Small intestine (tissue), 16 donors: ENCODE data around the gene MARCHF11. TPM values are rescaled to one million over a fixed set of nuclear protein-coding genes. Genes with fewer than 3 reads are reported as not detected.

Source experiments
- DNase-seq, 2 donors: peaks; one replicate each; pipeline versions ENCODE4 v3.0.0 to v3.0.0-alpha.2; 2013
- FAIRE-seq: peaks from 2 replicates; lab custom pipeline; 2012; peaks lifted over from hg19 to GRCh38; lab: Jason Lieb, UNC
- H3K27ac ChIP-seq, 3 donors: one replicate each; pipeline ENCODE4 v1.5.1; 2013; ENCODE audit warnings: low read length in 2 of 3, mild to moderate bottlenecking in 2 of 3, control low read depth in 1 of 3, inconsistent platforms in 1 of 3, low read depth in 1 of 3, moderate library complexity in 1 of 3
- H3K27me3 ChIP-seq, 3 donors: one replicate each; pipeline ENCODE4 v1.6.1; 2013; ENCODE audit warnings: low read length in 3 of 3, inconsistent platforms in 1 of 3; ENCODE audit not compliant: control insufficient read depth in 3 of 3, insufficient read depth in 3 of 3
- H3K36me3 ChIP-seq, 3 donors: one replicate each; pipeline ENCODE4 v1.6.1; 2013; ENCODE audit warnings: low read length in 3 of 3, inconsistent platforms in 1 of 3, low read depth in 1 of 3, mild to moderate bottlenecking in 1 of 3, moderate library complexity in 1 of 3; ENCODE audit not compliant: control insufficient read depth in 3 of 3, insufficient read depth in 2 of 3
- H3K4me1 ChIP-seq, 3 donors: one replicate each; pipeline ENCODE4 v1.6.1; 2013; ENCODE audit warnings: low read length in 2 of 3, inconsistent platforms in 1 of 3, low read depth in 1 of 3, mild to moderate bottlenecking in 1 of 3, moderate library complexity in 1 of 3; ENCODE audit not compliant: control insufficient read depth in 3 of 3, insufficient read depth in 2 of 3
- H3K4me3 ChIP-seq, 3 donors: one replicate each; pipeline ENCODE4 v1.5.1; 2013; ENCODE audit warnings: low read length in 3 of 3, control low read depth in 1 of 3, inconsistent platforms in 1 of 3, low read depth in 1 of 3, mild to moderate bottlenecking in 1 of 3, moderate library complexity in 1 of 3
- H3K9me3 ChIP-seq, 2 donors: one replicate each; pipeline ENCODE4 v1.6.1; 2013; ENCODE audit warnings: low read depth in 1 of 2, low read length in 1 of 2; ENCODE audit not compliant: control insufficient read depth in 2 of 2, insufficient read depth in 1 of 2
- WGBS, 3 donors: extraction: QIAGEN DNeasy Blood & Tissue Kit; methylation state at CpG; one replicate each; pipeline ENCODE4 v1.1.7; 2013; 5-methylcytosine and 5-hydroxymethylcytosine counted together
- long read RNA-seq, 10 donors: transcript quantifications; one replicate each; lab custom pipeline, GENCODE V29; 2026
- polyA plus RNA-seq, 4 donors: library from polyadenylated mRNA; stranded (reverse) in 3 of 4; unstranded in 1 of 4; fragments of 200-250 nt in 3 of 4; fragments of 120-200 nt in 1 of 4; gene quantifications; one replicate each; pipeline versions ENCODE4 v1.2.1 to v1.2.3, GENCODE V29; 2013
- donor health status: healthy with polysubstance abuse.
- donor health status: control.
- donor health status: control.
- donor health status: Bipolar disorder and iron deficiency.
- donor health status: healthy.

Gene MARCHF11
- polyA plus RNA-seq: under 1 TPM in 2 of 4 donors, not detected in 2; 0.06 to 0.13 TPM
- long read RNA-seq, donor 1: 0 reads
- long read RNA-seq, donor 2: 0 reads
- long read RNA-seq, donor 3: 0 reads
- long read RNA-seq, donor 4: 0 reads
- long read RNA-seq, donor 5: 0 reads
- long read RNA-seq, donor 6: 0 reads
- long read RNA-seq, donor 7, transcript MARCH11-201 (4 exons, 1,741 nt): major isoform, 16 of 185 reads
- long read RNA-seq, donor 7, partial matches to known transcripts: 106 of 185 reads
- long read RNA-seq, donor 7, other reads (novel, unspliced or antisense): 62 of 185 reads
- long read RNA-seq, donor 8: 0 reads
- long read RNA-seq, donor 9: 0 reads
- long read RNA-seq, donor 10, partial matches to known transcripts: 0 of 1 reads
- long read RNA-seq, donor 10, other reads (novel, unspliced or antisense): 0 of 1 reads

DNA sequence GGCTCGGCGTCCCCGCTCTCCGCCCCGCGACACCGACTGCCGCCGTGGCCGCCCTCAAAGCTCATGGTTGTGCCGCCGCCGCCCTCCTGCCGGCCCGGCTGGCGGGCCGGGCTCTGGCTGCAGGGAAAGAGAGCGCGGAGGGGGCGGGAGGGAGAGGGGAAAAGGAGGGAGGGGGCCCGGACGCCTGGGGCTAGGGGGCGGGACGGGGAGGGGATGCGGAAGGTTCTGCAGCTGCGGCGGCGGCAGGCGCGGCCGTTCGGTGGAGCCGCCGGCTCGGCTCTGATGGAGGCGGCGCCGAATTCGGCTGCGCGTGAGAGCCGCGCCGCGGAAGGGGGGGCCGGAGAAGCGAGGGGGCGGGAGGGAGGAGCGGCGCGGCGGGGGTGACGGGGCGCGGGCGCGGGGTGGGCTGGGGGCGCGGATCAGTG, at the start of gene MARCHF11:
Gene MARCHF11, minus strand, starts transcription at position 281 of the 425 bp plus-strand sequence. Its CDS starts 216 bp downstream, at position 65.
- peak within 1 kb of the TSS in 1 of 3 donors; percentile 8 for H3K4me3 ChIP-seq
- H3K27ac ChIP-seq: no peak within 1 kb of the TSS
- H3K27me3 ChIP-seq: peaks cover 10 to 37% (median 17%) of the 10 kb centered on the region in 3 donors
- H3K36me3 ChIP-seq: no peaks in the 10 kb centered on the region
- DNase-seq (no peak), FAIRE-seq (no peak)
- H3K4me1 ChIP-seq: no peaks in the 10 kb centered on the region
- 2 to 9% (median 6%) methylated on average over 29 to 59 of the region's 59 CpGs for WGBS, 3 donors
- H3K9me3 ChIP-seq: no peaks in the 10 kb centered on the region

GRCh38 chr5:16225927-16226326, 46.3 kb upstream of the MARCHF11 start:
- no peaks in the 10 kb centered on the region for H3K9me3 ChIP-seq
- H3K27me3 ChIP-seq: no peaks in the 10 kb centered on the region
- no peak for FAIRE-seq
- 83 to 86% (median 85%) methylated on average over 5 of the region's 5 CpGs for WGBS, 3 donors
- H3K27ac ChIP-seq: no peak overlapping the region
- no peak for DNase-seq
- no peak overlapping the region for H3K4me3 ChIP-seq
- no peaks in the 10 kb centered on the region for H3K36me3 ChIP-seq
- no peaks in the 10 kb centered on the region for H3K4me1 ChIP-seq

GRCh38 chr5:16192311-16192710, 12.7 kb upstream of the MARCHF11 start:
- no peaks in the 10 kb centered on the region for H3K4me1 ChIP-seq
- 71 to 81% (median 77%) methylated on average over 5 of the region's 5 CpGs for WGBS, 3 donors
- no peaks in the 10 kb centered on the region for H3K27me3 ChIP-seq
- FAIRE-seq: no peak
- H3K36me3 ChIP-seq: no peaks in the 10 kb centered on the region
- no peak for DNase-seq
- no peak overlapping the region for H3K27ac ChIP-seq
- H3K4me3 ChIP-seq: no peak overlapping the region
- H3K9me3 ChIP-seq: no peaks in the 10 kb centered on the region

GRCh38 chr5:16180789-16181082, 1.1 kb upstream of the MARCHF11 start:
- Histone ChIP-seq H3K27ac (no peak overlapping the region), H3K9me3 (no peaks in the 10 kb centered on the region), H3K36me3 (no peaks in the 10 kb centered on the region), H3K4me1 (no peaks in the 10 kb centered on the region), H3K4me3 (no peak overlapping the region), H3K27me3 (peaks cover 10 to 37% (median 17%) of the 10 kb centered on the region in 3 donors)
- DNase-seq: no peak
- 31 to 39% (median 35%) methylated on average over 7 of the region's 7 CpGs for WGBS, 3 donors
- FAIRE-seq: no peak

GRCh38 chr5:16179936-16180788, 571 bp upstream of the MARCHF11 start:
- Histone ChIP-seq H3K4me3 (no peak overlapping the region), H3K9me3 (no peaks in the 10 kb centered on the region), H3K27me3 (peaks cover 10 to 37% (median 17%) of the 10 kb centered on the region in 3 donors), H3K27ac (no peak overlapping the region), H3K36me3 (no peaks in the 10 kb centered on the region), H3K4me1 (no peaks in the 10 kb centered on the region)
- DNase-seq: no peak
- no peak for FAIRE-seq
- WGBS, 3 donors: 3 to 13% (median 11%) methylated on average over 49 to 63 of the region's 63 CpGs

DNA sequence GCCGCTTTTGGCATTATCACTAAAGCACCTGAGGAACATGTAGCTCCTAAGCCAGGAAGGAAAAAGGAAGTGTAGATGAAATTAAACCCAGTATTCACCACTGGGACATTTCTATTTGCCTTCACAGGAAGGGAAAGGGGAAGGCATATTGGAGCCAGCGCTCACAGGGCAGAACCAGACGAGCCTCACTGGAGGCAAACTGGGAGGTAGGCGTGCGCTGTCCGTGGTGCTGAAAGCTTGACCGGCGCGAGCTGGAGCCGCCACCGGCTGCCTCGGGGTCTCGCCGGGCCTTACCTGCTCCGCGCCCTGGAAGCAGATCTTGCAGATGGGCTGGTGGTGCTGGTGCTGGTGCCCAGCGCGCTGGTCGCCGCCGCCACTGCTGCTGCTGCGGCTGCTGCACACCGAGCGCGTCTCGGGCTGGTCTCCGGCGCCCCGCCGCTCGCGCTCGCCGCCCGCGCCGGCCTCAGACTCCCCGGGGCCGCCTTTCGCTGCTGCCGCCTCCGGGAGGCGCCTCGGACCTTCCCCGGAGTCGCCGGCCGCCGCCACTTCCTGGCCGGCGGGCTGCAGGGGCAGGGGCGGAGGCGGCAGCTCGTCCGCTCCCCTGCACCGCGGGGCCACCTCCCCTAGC, 732 bp downstream of the MARCHF11 start:
- Histone ChIP-seq H3K4me1 (no peaks in the 10 kb centered on the region), H3K27me3 (peaks cover 10 to 33% (median 17%) of the 10 kb centered on the region in 3 donors), H3K9me3 (no peaks in the 10 kb centered on the region), H3K36me3 (no peaks in the 10 kb centered on the region), H3K4me3 (peak overlapping the region in 1 of 3 donors; percentile 8), H3K27ac (no peak overlapping the region)
- 4 to 16% (median 6%) methylated on average over 37 to 57 of the region's 57 CpGs for WGBS, 3 donors
- no peak for FAIRE-seq
- peak; percentile 15 to 79 for DNase-seq

- Histone ChIP-seq H3K27ac (no peak overlapping the region), H3K9me3 (no peaks in the 10 kb centered on the region), H3K4me1 (no peaks in the 10 kb centered on the region), H3K27me3 (no peaks in the 10 kb centered on the region), H3K36me3 (no peaks in the 10 kb centered on the region), H3K4me3 (no peak overlapping the region)
- no peak for FAIRE-seq
- DNase-seq: no peak
- WGBS, 3 donors: 29 to 42% (median 35%) methylated on average over 2 of the region's 2 CpGs
Measured at GRCh38 chr5:16169550-16169949, 10.0 kb downstream of the MARCHF11 start.

DNA sequence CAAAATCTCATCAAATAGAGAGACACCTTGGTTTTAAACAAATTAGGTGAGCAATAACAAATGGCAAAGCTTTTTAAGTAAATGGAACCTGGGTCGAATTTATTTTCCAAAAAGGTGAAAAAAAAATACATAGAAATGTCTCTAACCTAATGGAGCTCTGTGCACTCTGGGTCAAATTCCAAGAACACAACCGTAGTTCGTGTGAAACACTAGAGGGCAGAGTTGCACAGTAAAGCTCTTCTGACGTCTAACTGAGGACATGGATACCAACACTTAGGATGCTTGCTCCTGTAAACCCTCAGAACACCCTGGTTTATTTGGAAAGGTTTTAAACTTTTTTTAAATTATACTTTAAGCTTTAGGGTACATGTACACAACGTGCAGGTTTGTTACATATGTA, 18.9 kb downstream of the MARCHF11 start:
- no peak overlapping the region for H3K27ac ChIP-seq
- H3K4me3 ChIP-seq: no peak overlapping the region
- no peaks in the 10 kb centered on the region for H3K4me1 ChIP-seq
- no peaks in the 10 kb centered on the region for H3K27me3 ChIP-seq
- FAIRE-seq: no peak
- H3K9me3 ChIP-seq: no peaks in the 10 kb centered on the region
- DNase-seq: peak; percentile 65 to 68
- 1 to 2% (median 1%) methylated on average over 5 of the region's 5 CpGs for WGBS, 3 donors
- H3K36me3 ChIP-seq: no peaks in the 10 kb centered on the region
